ENCODE measurements around the gene SLC16A8.
A peak's percentile ranks its signal among the peaks of the same experiment; 100 is the strongest.
"Not testable (repeated sequence)": the region's sequence is repeated elsewhere in the genome, so short reads cannot be mapped to it uniquely, and the experiment has no call there.

SLC16A8 gene

GRCh38 chr22:38083931-38084631 is at the start of gene SLC16A8:
Gene SLC16A8, minus strand, starts transcription at chr22:38084184. Its CDS starts 1,311 bp downstream, at chr22:38082873.
- DNase-seq = no peak

- DNase-seq = no peak
Observed at GRCh38 chr22:38133331-38133730, 49.3 kb upstream of the SLC16A8 start.

- DNase-seq = no peak
Observed at GRCh38 chr22:38132794-38133193, 48.8 kb upstream of the SLC16A8 start.

GRCh38 chr22:38132136-38132535 is 48.2 kb upstream of the SLC16A8 start:
- DNase-seq = no peak

GRCh38 chr22:38131399-38131798 is 47.4 kb upstream of the SLC16A8 start:
- DNase-seq = no peak

- no peak for DNase-seq
Observed at GRCh38 chr22:38129856-38130255, 45.9 kb upstream of the SLC16A8 start.

- no peak for DNase-seq
Observed at GRCh38 chr22:38129021-38129420, 45.0 kb upstream of the SLC16A8 start.

- no peak for DNase-seq
Observed at GRCh38 chr22:38127869-38128268, 43.9 kb upstream of the SLC16A8 start.

- no peak for DNase-seq
Observed at GRCh38 chr22:38126928-38127668, 43.1 kb upstream of the SLC16A8 start.

- no peak for DNase-seq
Observed at GRCh38 chr22:38125751-38126201, 41.8 kb upstream of the SLC16A8 start.

GRCh38 chr22:38125038-38125610 is 41.1 kb upstream of the SLC16A8 start:
- no peak for DNase-seq

- DNase-seq = no peak
Observed at GRCh38 chr22:38124236-38124974, 40.4 kb upstream of the SLC16A8 start.

GRCh38 chr22:38122616-38123015 is 38.6 kb upstream of the SLC16A8 start:
- DNase-seq = no peak

GRCh38 chr22:38120359-38121110 is 36.6 kb upstream of the SLC16A8 start:
- no peak for DNase-seq

- DNase-seq = not testable (repeated sequence)
Observed at GRCh38 chr22:38118747-38119146, 34.8 kb upstream of the SLC16A8 start.

GRCh38 chr22:38118182-38118581 is 34.2 kb upstream of the SLC16A8 start:
- no peak for DNase-seq

GRCh38 chr22:38117556-38117955 is 33.6 kb upstream of the SLC16A8 start:
- DNase-seq = not testable (repeated sequence)

GRCh38 chr22:38115423-38116205 is 31.6 kb upstream of the SLC16A8 start:
- DNase-seq = no peak

- peak; percentile 80 for DNase-seq
Observed at GRCh38 chr22:38114484-38115398, 30.8 kb upstream of the SLC16A8 start.

GRCh38 chr22:38112381-38112780 is 28.4 kb upstream of the SLC16A8 start:
- DNase-seq = no peak
